ENCODE results near the gene KCNQ4. TPM values are rescaled to one million over a fixed set of nuclear protein-coding genes. Genes with fewer than 3 reads are reported as not detected.

The KCNQ4 gene
- total RNA-seq, 1 donor from 2014 or later, result not detected

DNA sequence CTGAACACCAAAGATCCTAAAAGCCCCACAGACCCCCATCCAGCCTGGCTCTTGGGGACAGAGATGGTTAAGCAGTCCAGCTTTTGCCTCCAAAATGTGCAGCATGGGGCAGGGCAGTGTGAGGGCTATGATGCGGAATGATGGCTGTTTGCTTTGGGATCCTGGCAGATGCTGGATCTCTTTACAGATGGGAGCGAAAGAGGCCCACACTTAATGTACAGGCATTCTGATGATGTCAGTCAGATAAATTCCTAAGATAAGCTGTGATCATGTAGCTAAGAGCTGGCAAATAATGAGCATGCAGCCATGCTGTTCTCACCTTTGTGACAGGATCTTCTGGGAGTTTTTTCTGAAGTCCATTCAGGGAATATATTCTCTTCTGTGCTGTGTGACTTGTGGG lies 17.6 kb upstream of the KCNQ4 start:
- no peak overlapping the region for H2AFZ ChIP-seq (replicated peaks)
- Mint-ChIP-seq H3K9me3 (no peaks in the 10 kb centered on the region), H3K27me3 (ENCODE audit: insufficient read depth, low read depth) (peaks cover 3% of the 10 kb centered on the region), H3K4me1 (peaks cover 5% of the 10 kb centered on the region), H3K36me3 (peaks cover 48% of the 10 kb centered on the region), H3K27ac (no peak overlapping the region), H3K4me3 (no peak overlapping the region)
- no peak overlapping the region for H3K4me2 ChIP-seq
- no peak overlapping the region for H3K9ac ChIP-seq
- no peaks in the 10 kb centered on the region for H3K9me3 ChIP-seq (ENCODE audit: low read depth)
- no peak for TF ChIP-seq EZH2 (IDR thresholded peaks at IDR 0.05)
- TF ChIP-seq, protein P1, sequence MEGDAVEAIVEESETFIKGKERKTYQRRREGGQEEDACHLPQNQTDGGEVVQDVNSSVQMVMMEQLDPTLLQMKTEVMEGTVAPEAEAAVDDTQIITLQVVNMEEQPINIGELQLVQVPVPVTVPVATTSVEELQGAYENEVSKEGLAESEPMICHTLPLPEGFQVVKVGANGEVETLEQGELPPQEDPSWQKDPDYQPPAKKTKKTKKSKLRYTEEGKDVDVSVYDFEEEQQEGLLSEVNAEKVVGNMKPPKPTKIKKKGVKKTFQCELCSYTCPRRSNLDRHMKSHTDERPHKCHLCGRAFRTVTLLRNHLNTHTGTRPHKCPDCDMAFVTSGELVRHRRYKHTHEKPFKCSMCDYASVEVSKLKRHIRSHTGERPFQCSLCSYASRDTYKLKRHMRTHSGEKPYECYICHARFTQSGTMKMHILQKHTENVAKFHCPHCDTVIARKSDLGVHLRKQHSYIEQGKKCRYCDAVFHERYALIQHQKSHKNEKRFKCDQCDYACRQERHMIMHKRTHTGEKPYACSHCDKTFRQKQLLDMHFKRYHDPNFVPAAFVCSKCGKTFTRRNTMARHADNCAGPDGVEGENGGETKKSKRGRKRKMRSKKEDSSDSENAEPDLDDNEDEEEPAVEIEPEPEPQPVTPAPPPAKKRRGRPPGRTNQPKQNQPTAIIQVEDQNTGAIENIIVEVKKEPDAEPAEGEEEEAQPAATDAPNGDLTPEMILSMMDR (IDR thresholded peaks at IDR 0.05), result no peak
- no peak for TF ChIP-seq EZH2phosphoT487 (IDR thresholded peaks at IDR 0.05)
- H3F3A ChIP-seq (ENCODE audit: low read depth), result no peaks in the 10 kb centered on the region
- H3K79me2 ChIP-seq (ENCODE audit: low read depth), result no peaks in the 10 kb centered on the region
- no peaks in the 10 kb centered on the region for H3K27me3 ChIP-seq
- H3K36me3 ChIP-seq, result no peaks in the 10 kb centered on the region
- no peak overlapping the region for H3K27ac ChIP-seq
- H4K20me1 ChIP-seq (ENCODE audit: low read depth), result no peaks in the 10 kb centered on the region
- no peak for DNase-seq (ENCODE audit: low spot score)
- no peaks in the 10 kb centered on the region for H3K4me1 ChIP-seq
- no peak overlapping the region for H3K4me3 ChIP-seq

DNA sequence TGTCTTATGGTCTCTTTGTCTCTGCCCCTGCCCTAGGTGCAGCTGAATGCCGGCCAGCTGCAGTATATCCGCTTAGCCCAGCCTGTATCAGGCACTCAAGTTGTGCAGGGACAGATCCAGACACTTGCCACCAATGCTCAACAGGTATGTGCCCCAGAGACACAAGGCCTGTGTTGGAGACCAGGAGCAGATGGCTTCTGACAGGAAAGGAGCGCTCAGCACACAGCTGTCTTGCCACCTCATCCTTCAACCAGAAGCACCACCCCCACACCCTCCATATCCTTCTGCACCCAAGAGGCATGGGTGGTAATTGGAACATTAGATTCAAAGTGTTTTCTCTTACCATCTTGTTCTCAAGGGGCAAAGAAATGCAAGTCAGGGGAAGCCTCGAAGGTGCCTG lies 17.0 kb upstream of the KCNQ4 start:
- Histone ChIP-seq H3K27me3 (no peaks in the 10 kb centered on the region), H4K20me1 (ENCODE audit: low read depth) (no peaks in the 10 kb centered on the region), H3F3A (ENCODE audit: low read depth) (no peaks in the 10 kb centered on the region), H3K36me3 (no peaks in the 10 kb centered on the region), H3K4me2 (no peak overlapping the region), H3K4me3 (no peak overlapping the region), H3K4me1 (no peaks in the 10 kb centered on the region), H3K27ac (no peak overlapping the region), H2AFZ (replicated peaks) (no peak overlapping the region), H3K9me3 (ENCODE audit: low read depth) (no peaks in the 10 kb centered on the region), H3K79me2 (ENCODE audit: low read depth) (no peaks in the 10 kb centered on the region), H3K9ac (no peak overlapping the region)
- DNase-seq (ENCODE audit: low spot score), result no peak
- Mint-ChIP-seq H3K36me3 (peaks cover 47% of the 10 kb centered on the region), H3K27ac (no peak overlapping the region), H3K4me1 (peaks cover 7% of the 10 kb centered on the region), H3K9me3 (no peaks in the 10 kb centered on the region), H3K27me3 (ENCODE audit: insufficient read depth, low read depth) (peaks cover 3% of the 10 kb centered on the region), H3K4me3 (no peak overlapping the region)
- TF ChIP-seq, protein P1 (IDR thresholded peaks at IDR 0.05), result no peak
- TF ChIP-seq EZH2 (IDR thresholded peaks at IDR 0.05) (no peak), EZH2phosphoT487 (IDR thresholded peaks at IDR 0.05) (no peak)

DNA sequence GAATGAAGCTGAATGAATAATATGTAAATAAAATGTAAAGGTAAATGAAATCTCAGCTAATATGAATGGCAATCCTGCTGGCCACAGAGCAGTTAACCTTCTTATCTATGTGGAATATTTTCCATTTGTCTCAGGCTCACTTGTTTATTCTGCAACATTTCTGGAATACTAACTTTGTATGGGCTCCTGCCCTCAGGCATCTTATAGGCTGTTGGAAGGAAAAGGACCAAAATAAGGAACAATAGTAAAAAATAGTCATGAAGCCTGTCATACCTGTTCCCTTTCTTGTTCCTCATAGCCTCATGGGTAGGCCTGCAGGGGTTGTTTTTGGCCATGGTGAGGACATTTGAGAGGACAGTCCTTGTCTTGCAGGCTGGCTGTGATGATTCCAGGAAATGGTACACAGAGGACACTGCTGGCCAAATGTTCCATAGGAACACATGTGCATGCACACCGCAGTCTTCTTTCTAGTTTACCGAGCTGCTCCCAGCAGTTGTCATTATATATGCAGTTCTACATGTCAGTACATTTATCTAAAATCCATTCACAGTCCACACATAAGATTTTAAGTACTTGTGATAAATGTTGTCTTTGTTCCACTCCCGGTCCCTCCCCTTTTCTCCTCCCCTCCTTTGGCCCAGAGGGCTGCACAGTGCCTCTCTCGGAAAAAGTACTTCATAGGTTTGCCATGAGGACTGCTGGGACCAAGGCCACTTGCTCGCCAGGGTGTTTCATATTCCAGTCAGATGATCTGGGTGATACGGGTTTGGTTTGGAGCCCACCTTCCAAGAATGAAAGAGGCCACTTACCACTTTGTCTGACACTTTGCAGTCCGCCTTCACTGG lies 15.2 kb upstream of the KCNQ4 start:
- H3K4me3 ChIP-seq, result no peak overlapping the region
- no peak overlapping the region for H3K27ac Mint-ChIP-seq
- no peaks in the 10 kb centered on the region for H3K36me3 ChIP-seq
- TF ChIP-seq EZH2 (IDR thresholded peaks at IDR 0.05), result no peak
- no peak for TF ChIP-seq EZH2phosphoT487 (IDR thresholded peaks at IDR 0.05)
- TF ChIP-seq, protein P1 (IDR thresholded peaks at IDR 0.05), result no peak
- no peaks in the 10 kb centered on the region for H3K9me3 Mint-ChIP-seq
- H3K27ac ChIP-seq, result no peak overlapping the region
- H3K9ac ChIP-seq, result no peak overlapping the region
- H2AFZ ChIP-seq (replicated peaks), result no peak overlapping the region
- H3K4me3 Mint-ChIP-seq, result no peak overlapping the region
- no peaks in the 10 kb centered on the region for H3K9me3 ChIP-seq (ENCODE audit: low read depth)
- H3K4me2 ChIP-seq, result no peak overlapping the region
- peaks cover 44% of the 10 kb centered on the region for H3K36me3 Mint-ChIP-seq
- no peaks in the 10 kb centered on the region for H3K4me1 ChIP-seq
- H3K79me2 ChIP-seq (ENCODE audit: low read depth), result no peaks in the 10 kb centered on the region
- H3F3A ChIP-seq (ENCODE audit: low read depth), result peaks cover 16% of the 10 kb centered on the region
- H3K27me3 Mint-ChIP-seq (ENCODE audit: insufficient read depth, low read depth), result peaks cover 3% of the 10 kb centered on the region
- no peak for DNase-seq (ENCODE audit: low spot score)
- H3K27me3 ChIP-seq, result no peaks in the 10 kb centered on the region
- H3K4me1 Mint-ChIP-seq, result peaks cover 7% of the 10 kb centered on the region
- peaks cover 11% of the 10 kb centered on the region for H4K20me1 ChIP-seq (ENCODE audit: low read depth)

Data from neural progenitor cell (in vitro differentiated cells).